C1 segment of cervical spinal cord (tissue), 14 donors: Measurements from ENCODE around the gene MRPL22.
"Not testable (repeated sequence)": the region's sequence is repeated elsewhere in the genome, so short reads cannot be mapped to it uniquely, and the experiment has no call there.

Experiments used
- DNase-seq, 14 donors: peaks; one replicate each; lab custom pipeline; 2025; lab: John Stamatoyannopoulos, UW

MRPL22 gene

GRCh38 chr5:154940375-154940771 is 500 bp upstream of the MRPL22 start:
- DNase-seq: no peak

GRCh38 chr5:154943527-154943926 is 2.7 kb downstream of the MRPL22 start:
- DNase-seq: no peak

GRCh38 chr5:154944716-154945115 is 3.8 kb downstream of the MRPL22 start:
- DNase-seq: no peak

- no peak for DNase-seq
Observed at GRCh38 chr5:154945695-154946301, 4.9 kb downstream of the MRPL22 start.

- no peak for DNase-seq
Observed at GRCh38 chr5:154947778-154948177, 6.9 kb downstream of the MRPL22 start.

- no peak for DNase-seq
Observed at GRCh38 chr5:154948313-154948712, 7.4 kb downstream of the MRPL22 start.

- DNase-seq: no peak
Observed at GRCh38 chr5:154949781-154950180, 8.9 kb downstream of the MRPL22 start.

GRCh38 chr5:154956712-154957111 is 15.8 kb downstream of the MRPL22 start:
- DNase-seq: no peak

GRCh38 chr5:154962494-154962893 is 21.6 kb downstream of the MRPL22 start:
- DNase-seq: no peak

GRCh38 chr5:154966081-154966841 is 25.4 kb downstream of the MRPL22 start:
- no peak for DNase-seq

GRCh38 chr5:154966874-154967273 is 26.0 kb downstream of the MRPL22 start:
- no peak for DNase-seq

- no peak for DNase-seq
Observed at GRCh38 chr5:154967421-154968024, 26.6 kb downstream of the MRPL22 start.

- DNase-seq: no peak
Observed at GRCh38 chr5:154968953-154969352, 28.1 kb downstream of the MRPL22 start.

GRCh38 chr5:154970759-154971158 is 29.9 kb downstream of the MRPL22 start:
- no peak for DNase-seq

GRCh38 chr5:154971501-154971900 is 30.6 kb downstream of the MRPL22 start:
- DNase-seq: no peak

GRCh38 chr5:154972476-154973080 is 31.7 kb downstream of the MRPL22 start:
- DNase-seq: peak in 4 of 14 donors; percentile 3 to 24 (median 6)

- DNase-seq: not testable (repeated sequence)
Observed at GRCh38 chr5:154976082-154976481, 35.2 kb downstream of the MRPL22 start.

GRCh38 chr5:154977409-154977808 is 36.5 kb downstream of the MRPL22 start:
- DNase-seq: no peak

GRCh38 chr5:154978294-154978693 is 37.4 kb downstream of the MRPL22 start:
- DNase-seq: not testable (repeated sequence)

GRCh38 chr5:154984946-154985516 is 44.2 kb downstream of the MRPL22 start:
- no peak for DNase-seq

GRCh38 chr5:154986151-154986550 is 45.3 kb downstream of the MRPL22 start:
- DNase-seq: no peak

- no peak for DNase-seq
Observed at GRCh38 chr5:154989626-154990025, 48.8 kb downstream of the MRPL22 start.
